ENCODE results near the gene CACNA1G.

DNA sequence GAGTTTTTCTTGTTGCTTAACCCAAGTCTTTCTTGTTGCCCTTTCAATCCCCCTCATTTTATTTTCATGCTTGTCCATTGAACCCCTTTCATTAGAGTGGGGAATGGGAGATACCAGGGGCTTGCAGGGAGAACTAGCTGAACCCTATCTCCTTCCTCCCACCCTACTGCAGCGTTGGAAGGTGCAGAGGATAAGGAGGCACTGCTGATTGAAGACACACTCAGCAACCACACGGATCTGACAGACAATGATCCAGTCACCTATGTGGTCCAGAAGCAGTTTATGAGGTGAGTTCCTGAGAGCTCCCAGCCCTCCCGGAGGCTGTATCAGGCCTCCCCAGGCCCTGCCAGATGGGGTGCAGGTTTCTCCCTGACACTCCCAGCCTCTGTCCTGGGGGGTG, 114.7 kb downstream of the CACNA1G start:
- TF ChIP-seq, protein P1, sequence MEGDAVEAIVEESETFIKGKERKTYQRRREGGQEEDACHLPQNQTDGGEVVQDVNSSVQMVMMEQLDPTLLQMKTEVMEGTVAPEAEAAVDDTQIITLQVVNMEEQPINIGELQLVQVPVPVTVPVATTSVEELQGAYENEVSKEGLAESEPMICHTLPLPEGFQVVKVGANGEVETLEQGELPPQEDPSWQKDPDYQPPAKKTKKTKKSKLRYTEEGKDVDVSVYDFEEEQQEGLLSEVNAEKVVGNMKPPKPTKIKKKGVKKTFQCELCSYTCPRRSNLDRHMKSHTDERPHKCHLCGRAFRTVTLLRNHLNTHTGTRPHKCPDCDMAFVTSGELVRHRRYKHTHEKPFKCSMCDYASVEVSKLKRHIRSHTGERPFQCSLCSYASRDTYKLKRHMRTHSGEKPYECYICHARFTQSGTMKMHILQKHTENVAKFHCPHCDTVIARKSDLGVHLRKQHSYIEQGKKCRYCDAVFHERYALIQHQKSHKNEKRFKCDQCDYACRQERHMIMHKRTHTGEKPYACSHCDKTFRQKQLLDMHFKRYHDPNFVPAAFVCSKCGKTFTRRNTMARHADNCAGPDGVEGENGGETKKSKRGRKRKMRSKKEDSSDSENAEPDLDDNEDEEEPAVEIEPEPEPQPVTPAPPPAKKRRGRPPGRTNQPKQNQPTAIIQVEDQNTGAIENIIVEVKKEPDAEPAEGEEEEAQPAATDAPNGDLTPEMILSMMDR (IDR thresholded peaks at IDR 0.05; ENCODE audit: poor library complexity, severe bottlenecking): no peak
- TF ChIP-seq TAF1 (IDR thresholded peaks at IDR 0.05; ENCODE audit: low read depth) (no peak), MXI1 (conservative IDR thresholded peaks at IDR 0.05; ENCODE audit: poor library complexity, severe bottlenecking) (no peak), POLR2AphosphoS5 (IDR thresholded peaks at IDR 0.05) (no peak)

Data from neural cell (in vitro differentiated cells).